PC-3 (cell line): ENCODE measurements around the gene C20orf173. TPM values are rescaled to one million over a fixed set of nuclear protein-coding genes. Genes with fewer than 3 reads are reported as not detected.
"Not testable (repeated sequence)": the region's sequence is repeated elsewhere in the genome, so short reads cannot be mapped to it uniquely, and the experiment has no call there.

ENCODE experiments used
- ATAC-seq: fragments of 200-7000 bp; cut with Tn5 transposase; 2 replicates; pipeline ENCODE4 v1.9.1; 2020; ENCODE audit warnings: mild to moderate bottlenecking, moderate library complexity
- BruUV-seq: library from RNA; stranded (reverse); fragments of 400-500 nt; replicated peaks from 2 replicates; lab custom pipeline; 2021; lab: Mats Ljungman, UMichigan
- CTCF ChIA-PET: fragments of 300-600 bp; sonication (Branson Sonifier 250); formaldehyde crosslinking; loops from one replicate; lab custom pipeline; 2022; ENCODE audit warnings: antibody characterized with exemption; lab: Charles Lee
- POLR2A ChIA-PET: fragments of 300-600 bp; sonication (Branson Sonifier 250); formaldehyde crosslinking; loops from one replicate; lab custom pipeline; 2022; ENCODE audit warnings: antibody characterized with exemption; ENCODE audit not compliant: unreplicated experiment; lab: Charles Lee
- DNase-seq: peaks from one replicate; pipeline ENCODE4 v3.0.0-alpha.2; 2015
- H2AFZ ChIP-seq: fragments of 300-600 bp; sonication (generic); 2 replicates; pipeline ENCODE4 v1.6.0; 2016; ENCODE audit warnings: antibody characterized with exemption, low read length
- H3F3A ChIP-seq: fragments of 300-600 bp; sonication (generic); one replicate; pipeline ENCODE4 v1.6.0; 2017; ENCODE audit warnings: antibody characterized with exemption, low read length, control low read depth, mild to moderate bottlenecking; ENCODE audit not compliant: unreplicated experiment
- H3K27ac ChIP-seq: fragments of 300-600 bp; sonication (generic); 2 replicates; pipeline ENCODE4 v1.5.1; 2016; ENCODE audit warnings: mild to moderate bottlenecking, low read length
- H3K27me3 ChIP-seq: fragments of 300-600 bp; sonication (generic); 2 replicates; pipeline ENCODE4 v1.6.1; 2016; ENCODE audit warnings: low read length, mixed read lengths
- H3K36me3 ChIP-seq: fragments of 300-600 bp; sonication (generic); 2 replicates; pipeline ENCODE4 v1.6.1; 2016; ENCODE audit warnings: low read depth, mixed run types, low read length, mixed read lengths
- H3K4me1 ChIP-seq: fragments of 300-600 bp; sonication (generic); 2 replicates; pipeline ENCODE4 v1.5.1; 2016; ENCODE audit warnings: low read length; ENCODE audit not compliant: insufficient read depth
- H3K4me2 ChIP-seq: fragments of 300-600 bp; sonication (generic); 2 replicates; pipeline ENCODE4 v1.6.0; 2016; ENCODE audit warnings: low read length
- H3K4me3 ChIP-seq: fragments of 300-600 bp; sonication (generic); 2 replicates; pipeline ENCODE4 v1.5.1; 2016; ENCODE audit warnings: mild to moderate bottlenecking, low read length, mixed read lengths
- H3K79me2 ChIP-seq: fragments of 300-600 bp; sonication (generic); 2 replicates; pipeline ENCODE4 v1.6.1; 2017; ENCODE audit warnings: low read length, mixed read lengths
- H3K9ac ChIP-seq: fragments of 300-600 bp; sonication (generic); 2 replicates; pipeline ENCODE4 v1.6.0; 2016; ENCODE audit warnings: mild to moderate bottlenecking, low read length
- H3K9me2 ChIP-seq: fragments of 300-600 bp; sonication (generic); replicated peaks from 2 replicates; pipeline ENCODE4 v1.6.1; 2016; ENCODE audit warnings: mixed run types, low read length, mixed read lengths
- H3K9me3 ChIP-seq: fragments of 300-600 bp; sonication (generic); 2 replicates; pipeline ENCODE4 v1.6.1; 2016; ENCODE audit warnings: low read length, mixed read lengths
- H4K20me1 ChIP-seq: fragments of 300-600 bp; sonication (generic); 2 replicates; pipeline ENCODE4 v1.6.1; 2016; ENCODE audit warnings: low read length, mixed read lengths
- EZH2 ChIP-seq: fragments of 300-600 bp; sonication (generic); IDR thresholded peaks from one replicate; pipeline ENCODE4 v1.6.1; 2017; ENCODE audit warnings: antibody characterized with exemption, mild to moderate bottlenecking, low read length; ENCODE audit not compliant: unreplicated experiment
- EZH2phosphoT487 ChIP-seq: fragments of 300-600 bp; sonication (generic); IDR thresholded peaks from 2 replicates; pipeline ENCODE4 v1.6.1; 2018; ENCODE audit warnings: mild to moderate bottlenecking, antibody characterized with exemption, low read length, borderline replicate concordance
- intact Hi-C: fragments of 100-400 bp; cut with micrococcal nuclease; formaldehyde crosslinking; loops from 2 replicates; pipeline ENCODE4 v1.9.0; 2023
- total RNA-seq: library from RNA; depleted of rRNA; stranded (reverse); fragments of >200 nt; gene quantifications from 2 replicates; pipeline ENCODE4 v1.2.3, GENCODE V29; 2014
- TF ChIP-seq, protein P1 (sequence below): fragments of 300-600 bp; sonication (generic); conservative IDR thresholded peaks from 2 replicates; pipeline ENCODE4 v1.5.1; 2017; ENCODE audit warnings: antibody characterized with exemption, low read depth, mild to moderate bottlenecking, low read length

The C20orf173 gene
- total RNA-seq, 1 experiment from 2014 or later, result not detected

DNA sequence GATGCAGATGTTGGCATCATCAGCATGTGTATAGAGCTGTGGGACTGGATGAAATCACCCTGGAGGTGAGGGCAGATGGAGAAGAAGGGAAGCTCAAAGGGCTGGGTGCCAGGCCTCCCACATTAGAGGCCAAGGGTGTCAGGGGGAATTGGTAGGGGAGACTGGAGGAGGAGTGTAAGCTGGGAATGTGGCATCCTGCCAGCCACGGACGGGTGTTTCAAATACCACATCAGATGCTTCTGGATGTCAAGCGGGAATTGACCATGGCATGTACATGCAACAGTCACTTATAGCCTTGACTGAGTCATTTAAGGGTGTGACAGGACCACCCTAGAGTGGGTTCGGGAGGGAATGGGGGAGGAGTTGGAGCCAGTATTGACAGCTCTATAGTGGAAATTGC, 22.1 kb upstream of the C20orf173 start:
- H3K4me3 ChIP-seq, result no peak overlapping the region
- ATAC-seq (no peak), DNase-seq (no peak)
- no peak overlapping the region for H2AFZ ChIP-seq
- H3K27ac ChIP-seq, result no peak overlapping the region
- H3K36me3 ChIP-seq, result peaks cover 36% of the 10 kb centered on the region
- ChIA-PET CTCF (no interaction called here), POLR2A (interaction anchor here (0.6 kb wide), 1 partner anchor 746 kb away, joined by 6 read pairs; no protein-coding TSS in a partner anchor)
- no TSS peak for BruUV-seq
- no peaks in the 10 kb centered on the region for H3K4me1 ChIP-seq
- no peaks in the 10 kb centered on the region for H3K9me2 ChIP-seq
- no peaks in the 10 kb centered on the region for H3F3A ChIP-seq
- H3K4me2 ChIP-seq, result no peak overlapping the region
- intact Hi-C loops, result no loop called here
- H3K9ac ChIP-seq, result no peak overlapping the region
- no peaks in the 10 kb centered on the region for H3K9me3 ChIP-seq
- H4K20me1 ChIP-seq, result no peaks in the 10 kb centered on the region
- TF ChIP-seq EZH2phosphoT487, result no peak
- TF ChIP-seq, protein P1, sequence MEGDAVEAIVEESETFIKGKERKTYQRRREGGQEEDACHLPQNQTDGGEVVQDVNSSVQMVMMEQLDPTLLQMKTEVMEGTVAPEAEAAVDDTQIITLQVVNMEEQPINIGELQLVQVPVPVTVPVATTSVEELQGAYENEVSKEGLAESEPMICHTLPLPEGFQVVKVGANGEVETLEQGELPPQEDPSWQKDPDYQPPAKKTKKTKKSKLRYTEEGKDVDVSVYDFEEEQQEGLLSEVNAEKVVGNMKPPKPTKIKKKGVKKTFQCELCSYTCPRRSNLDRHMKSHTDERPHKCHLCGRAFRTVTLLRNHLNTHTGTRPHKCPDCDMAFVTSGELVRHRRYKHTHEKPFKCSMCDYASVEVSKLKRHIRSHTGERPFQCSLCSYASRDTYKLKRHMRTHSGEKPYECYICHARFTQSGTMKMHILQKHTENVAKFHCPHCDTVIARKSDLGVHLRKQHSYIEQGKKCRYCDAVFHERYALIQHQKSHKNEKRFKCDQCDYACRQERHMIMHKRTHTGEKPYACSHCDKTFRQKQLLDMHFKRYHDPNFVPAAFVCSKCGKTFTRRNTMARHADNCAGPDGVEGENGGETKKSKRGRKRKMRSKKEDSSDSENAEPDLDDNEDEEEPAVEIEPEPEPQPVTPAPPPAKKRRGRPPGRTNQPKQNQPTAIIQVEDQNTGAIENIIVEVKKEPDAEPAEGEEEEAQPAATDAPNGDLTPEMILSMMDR, result no peak
- no peak for TF ChIP-seq EZH2
- H3K27me3 ChIP-seq, result no peaks in the 10 kb centered on the region
- no peaks in the 10 kb centered on the region for H3K79me2 ChIP-seq

DNA sequence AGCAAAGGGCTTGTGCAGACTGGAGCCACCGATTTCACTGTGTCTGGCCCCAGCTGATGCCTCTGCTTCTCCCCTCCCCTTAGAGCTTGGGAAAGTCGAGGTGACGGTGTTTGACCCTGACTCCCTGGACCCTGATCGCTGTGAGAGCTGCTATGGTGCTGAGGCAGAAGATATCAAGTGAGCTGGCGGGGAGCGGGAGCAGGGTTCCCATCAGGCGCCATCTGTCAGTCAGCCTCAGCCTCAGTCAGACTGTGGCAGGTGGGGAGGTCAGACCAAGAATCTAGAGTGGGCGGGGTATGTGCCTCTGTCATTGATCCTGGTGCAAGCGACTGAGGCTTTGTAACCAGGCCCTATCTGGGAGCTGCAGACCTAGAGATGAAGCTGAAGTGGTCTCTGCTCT, 17.9 kb upstream of the C20orf173 start:
- H4K20me1 ChIP-seq, result no peaks in the 10 kb centered on the region
- intact Hi-C loops, result no loop called here
- H3F3A ChIP-seq, result no peaks in the 10 kb centered on the region
- H3K36me3 ChIP-seq, result peaks cover 37% of the 10 kb centered on the region
- ChIA-PET CTCF (no interaction called here), POLR2A (no interaction called here)
- no peaks in the 10 kb centered on the region for H3K9me3 ChIP-seq
- H3K4me2 ChIP-seq, result no peak overlapping the region
- no peak overlapping the region for H3K4me3 ChIP-seq
- H3K9me2 ChIP-seq, result no peaks in the 10 kb centered on the region
- no peak for TF ChIP-seq EZH2phosphoT487
- no peak for TF ChIP-seq EZH2
- TF ChIP-seq, protein P1, result no peak
- DNase-seq (no peak), ATAC-seq (no peak)
- peaks cover 7% of the 10 kb centered on the region for H3K4me1 ChIP-seq
- H2AFZ ChIP-seq, result no peak overlapping the region
- no peak overlapping the region for H3K9ac ChIP-seq
- H3K27ac ChIP-seq, result no peak overlapping the region
- BruUV-seq, result no TSS peak
- peaks cover 13% of the 10 kb centered on the region for H3K79me2 ChIP-seq
- H3K27me3 ChIP-seq, result no peaks in the 10 kb centered on the region

DNA sequence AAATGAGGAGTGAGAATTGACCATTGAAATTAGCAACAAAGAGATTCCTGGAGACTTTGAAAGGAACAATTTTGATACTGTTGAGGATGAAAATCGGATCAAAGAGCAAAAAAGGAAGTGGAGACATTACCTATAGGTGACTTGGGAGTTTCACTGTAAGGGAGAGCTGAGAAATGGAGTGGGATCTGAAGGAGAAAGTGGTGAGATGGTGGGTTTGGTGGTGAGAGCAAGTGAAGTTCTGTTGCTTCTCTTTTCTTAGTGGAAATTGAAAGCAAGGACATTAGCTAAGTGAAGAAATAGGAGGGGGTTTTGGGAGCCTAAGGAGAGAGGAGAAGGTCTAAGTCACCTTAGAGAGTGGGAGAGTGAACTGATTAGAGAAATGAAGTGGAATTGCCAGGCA, 16.7 kb upstream of the C20orf173 start:
- POLR2A ChIA-PET, result no interaction called here
- Histone ChIP-seq H3K9me3 (no peaks in the 10 kb centered on the region), H3K4me2 (no peak overlapping the region), H3K9ac (no peak overlapping the region), H3K36me3 (peaks cover 33% of the 10 kb centered on the region), H3K9me2 (no peaks in the 10 kb centered on the region), H3K4me1 (peaks cover 13% of the 10 kb centered on the region), H3K79me2 (peaks cover 17% of the 10 kb centered on the region), H4K20me1 (no peaks in the 10 kb centered on the region), H3K4me3 (no peak overlapping the region), H2AFZ (no peak overlapping the region), H3F3A (no peaks in the 10 kb centered on the region), H3K27ac (no peak overlapping the region), H3K27me3 (no peaks in the 10 kb centered on the region)
- ATAC-seq, result no peak
- CTCF ChIA-PET, result no interaction called here
- no TSS peak for BruUV-seq
- intact Hi-C loops, result no loop called here
- DNase-seq, result no peak
- TF ChIP-seq EZH2 (no peak), EZH2phosphoT487 (no peak)
- TF ChIP-seq, protein P1, result no peak

DNA sequence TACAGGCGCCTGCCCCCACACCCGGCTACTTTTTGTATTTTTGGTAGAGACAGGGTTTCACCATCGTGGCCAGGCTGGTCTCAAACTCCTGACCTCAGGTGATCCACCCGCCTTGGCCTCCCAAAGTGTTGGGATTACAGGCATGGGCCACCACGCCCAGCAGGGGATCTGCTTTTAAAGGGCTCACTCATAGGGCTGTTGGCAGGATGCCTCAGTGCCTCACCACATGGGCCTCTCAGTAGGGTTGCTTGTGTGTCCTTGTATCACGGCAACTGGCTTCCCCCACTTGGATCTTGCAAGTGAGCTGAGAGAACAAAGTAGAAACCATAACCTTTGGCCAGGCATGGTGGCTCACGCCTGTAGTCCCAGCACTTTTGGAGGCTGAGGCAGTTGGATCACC, 15.5 kb upstream of the C20orf173 start:
- H2AFZ ChIP-seq, H3K4me3 ChIP-seq, H3K4me2 ChIP-seq, H3K9me2 ChIP-seq, CTCF ChIA-PET, H3K9me3 ChIP-seq, BruUV-seq, POLR2A ChIA-PET, H3K9ac ChIP-seq, intact Hi-C loops, H3K27me3 ChIP-seq, H3K27ac ChIP-seq, ATAC-seq, H4K20me1 ChIP-seq, H3F3A ChIP-seq: not testable (repeated sequence)
- Histone ChIP-seq H3K79me2 (peaks cover 17% of the 10 kb centered on the region), H3K36me3 (peaks cover 32% of the 10 kb centered on the region), H3K4me1 (peaks cover 14% of the 10 kb centered on the region)
- peak; percentile 47 for DNase-seq
